TTC549 (cell line): ENCODE measurements around the gene CLCN2.
"Not testable (repeated sequence)": the region's sequence is repeated elsewhere in the genome, so short reads cannot be mapped to it uniquely, and the experiment has no call there.

Source experiments
- FAIRE-seq: peaks from 2 replicates; lab custom pipeline; 2012; peaks lifted over from hg19 to GRCh38; lab: Jason Lieb, UNC

Gene CLCN2

GRCh38 chr3:184345317-184346144, 15.9 kb downstream of the CLCN2 start:
- no peak for FAIRE-seq

DNA sequence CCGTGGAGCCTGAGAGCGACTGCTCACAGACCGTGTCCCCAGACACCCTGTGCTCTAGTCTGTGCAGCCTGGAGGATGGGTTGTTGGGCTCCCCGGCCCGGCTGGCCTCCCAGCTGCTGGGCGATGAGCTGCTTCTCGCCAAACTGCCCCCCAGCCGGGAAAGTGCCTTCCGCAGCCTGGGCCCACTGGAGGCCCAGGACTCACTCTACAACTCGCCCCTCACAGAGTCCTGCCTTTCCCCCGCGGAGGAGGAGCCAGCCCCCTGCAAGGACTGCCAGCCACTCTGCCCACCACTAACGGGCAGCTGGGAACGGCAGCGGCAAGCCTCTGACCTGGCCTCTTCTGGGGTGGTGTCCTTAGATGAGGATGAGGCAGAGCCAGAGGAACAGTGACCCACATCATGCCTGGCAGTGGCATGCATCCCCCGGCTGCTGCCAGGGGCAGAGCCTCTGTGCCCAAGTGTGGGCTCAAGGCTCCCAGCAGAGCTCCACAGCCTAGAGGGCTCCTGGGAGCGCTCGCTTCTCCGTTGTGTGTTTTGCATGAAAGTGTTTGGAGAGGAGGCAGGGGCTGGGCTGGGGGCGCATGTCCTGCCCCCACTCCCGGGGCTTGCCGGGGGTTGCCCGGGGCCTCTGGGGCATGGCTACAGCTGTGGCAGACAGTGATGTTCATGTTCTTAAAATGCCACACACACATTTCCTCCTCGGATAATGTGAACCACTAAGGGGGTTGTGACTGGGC, 16.7 kb downstream of the CLCN2 start:
- FAIRE-seq = no peak

DNA sequence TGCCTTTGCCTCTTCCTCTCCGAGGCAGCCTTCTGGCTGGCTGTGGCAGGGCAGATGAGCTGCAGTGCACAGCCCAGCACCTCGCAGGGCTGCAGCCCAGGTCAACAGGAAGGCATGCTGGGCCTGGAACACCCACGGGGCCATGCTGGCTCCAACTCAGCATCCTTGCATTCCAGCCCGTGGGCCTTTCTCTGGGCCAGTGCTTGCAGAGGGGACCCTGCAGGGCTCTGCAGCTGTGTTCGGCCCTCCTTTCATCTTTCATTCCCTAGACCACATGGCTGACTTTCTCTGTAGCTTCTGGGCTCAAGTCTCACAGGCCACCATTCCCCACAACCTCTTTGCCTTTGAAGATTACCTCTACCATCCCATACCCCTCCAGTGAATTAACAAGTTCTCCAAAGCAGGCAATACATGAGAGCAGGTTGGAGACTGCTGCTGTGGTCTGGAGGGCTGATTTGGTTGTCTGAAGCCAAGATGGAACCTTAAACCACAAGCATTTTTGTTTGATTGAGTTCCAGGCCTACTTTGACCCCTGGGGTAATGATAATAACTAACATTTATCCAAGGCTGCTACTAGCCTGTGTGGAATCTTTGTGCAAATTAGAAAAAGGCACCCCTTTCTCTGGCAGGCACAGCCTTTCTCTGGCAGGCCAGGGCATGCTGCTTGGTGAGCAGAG, 18.1 kb downstream of the CLCN2 start:
- no peak for FAIRE-seq

GRCh38 chr3:184341925-184342324, 19.5 kb downstream of the CLCN2 start:
- FAIRE-seq = no peak

DNA sequence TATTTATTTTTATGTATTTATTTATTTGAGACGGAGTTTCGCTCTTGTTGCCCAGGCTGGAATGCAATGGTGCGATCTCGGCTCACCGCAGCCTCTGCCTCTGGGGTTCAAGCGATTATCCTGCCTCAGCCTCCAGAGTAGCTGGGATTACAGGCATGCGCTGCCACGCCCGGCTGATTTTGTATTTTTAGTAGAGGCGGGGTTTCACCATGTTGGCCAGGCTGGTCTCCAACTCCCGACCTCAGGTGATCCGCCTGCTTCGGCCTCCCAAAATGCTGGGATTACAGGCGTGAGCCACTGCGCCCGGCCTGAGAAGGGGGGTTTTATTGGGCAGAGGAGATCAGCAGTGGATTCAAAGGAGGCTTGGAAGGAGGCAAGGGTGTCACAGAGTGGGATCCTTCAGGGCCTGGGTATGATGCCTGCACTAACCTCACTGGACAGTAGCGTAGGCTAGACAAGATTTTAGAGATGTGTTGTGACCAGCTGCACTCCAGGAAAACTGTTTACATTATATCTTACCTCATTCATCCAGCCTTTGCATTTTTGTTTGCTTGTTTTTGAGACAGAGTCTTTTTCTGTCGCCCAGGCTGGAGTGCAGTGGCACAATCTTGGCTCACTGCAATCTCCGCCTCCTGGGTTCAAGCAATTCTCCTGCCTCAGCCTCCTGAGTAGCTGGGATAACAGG, 21.8 kb downstream of the CLCN2 start:
- not testable (repeated sequence) for FAIRE-seq

GRCh38 chr3:184339001-184339400, 22.4 kb downstream of the CLCN2 start:
- no peak for FAIRE-seq

GRCh38 chr3:184338511-184338945, 22.9 kb downstream of the CLCN2 start:
- FAIRE-seq = no peak

GRCh38 chr3:184337981-184338380, 23.4 kb downstream of the CLCN2 start:
- FAIRE-seq = no peak

DNA sequence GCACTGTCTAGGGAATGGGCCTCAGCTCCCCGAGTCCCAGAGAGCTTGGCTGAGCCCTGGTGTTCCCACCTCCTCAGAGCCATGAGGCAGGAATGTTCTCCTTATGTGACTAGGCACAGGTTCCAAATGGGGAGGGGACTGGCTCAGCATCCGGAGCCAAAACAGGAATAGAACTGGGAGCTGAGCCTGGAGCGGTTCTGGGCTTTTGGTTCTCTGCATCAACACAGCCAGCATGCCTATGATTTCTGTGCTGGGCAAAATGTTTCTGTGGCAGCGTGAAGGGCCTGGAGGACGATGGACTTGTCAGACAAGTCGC, 24.0 kb downstream of the CLCN2 start, which contains the start of gene FAM131A:
TSS of gene FAM131A (plus strand) at position 202 of the 316 bp plus-strand sequence. CDS start at position 233, 31 bp downstream.
- FAIRE-seq = no peak

- no peak for FAIRE-seq
Measured at GRCh38 chr3:184336547-184337398, 24.6 kb downstream of the CLCN2 start.

- FAIRE-seq = no peak
Measured at GRCh38 chr3:184335661-184336546, 25.5 kb downstream of the CLCN2 start.

- FAIRE-seq = no peak
Measured at GRCh38 chr3:184335291-184335660, 26.1 kb downstream of the CLCN2 start.

DNA sequence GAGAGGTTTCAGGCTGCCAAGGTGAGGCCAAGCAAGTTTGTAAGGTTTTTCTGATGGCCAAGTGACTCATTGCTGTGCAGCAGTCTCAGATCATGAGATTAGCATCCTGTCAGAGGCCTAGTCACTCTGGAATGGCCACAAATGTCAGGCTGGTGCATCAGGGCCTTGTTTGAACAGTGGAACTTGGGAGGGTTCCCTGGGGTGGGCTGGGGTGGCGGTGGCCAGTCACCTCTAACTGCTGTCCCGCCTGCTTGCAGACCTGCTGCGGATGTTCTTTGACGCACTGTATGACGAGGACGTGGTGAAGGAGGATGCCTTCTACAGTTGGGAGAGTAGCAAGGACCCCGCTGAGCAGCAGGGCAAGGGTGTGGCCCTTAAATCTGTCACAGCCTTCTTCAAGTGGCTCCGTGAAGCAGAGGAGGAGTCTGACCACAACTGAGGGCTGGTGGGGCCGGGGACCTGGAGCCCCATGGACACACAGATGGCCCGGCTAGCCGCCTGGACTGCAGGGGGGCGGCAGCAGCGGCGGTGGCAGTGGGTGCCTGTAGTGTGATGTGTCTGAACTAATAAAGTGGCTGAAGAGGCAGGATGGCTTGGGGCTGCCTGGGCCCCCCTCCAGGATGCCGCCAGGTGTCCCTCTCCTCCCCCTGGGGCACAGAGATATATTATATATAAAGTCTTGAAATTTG, 26.8 kb downstream of the CLCN2 start:
- no peak for FAIRE-seq

DNA sequence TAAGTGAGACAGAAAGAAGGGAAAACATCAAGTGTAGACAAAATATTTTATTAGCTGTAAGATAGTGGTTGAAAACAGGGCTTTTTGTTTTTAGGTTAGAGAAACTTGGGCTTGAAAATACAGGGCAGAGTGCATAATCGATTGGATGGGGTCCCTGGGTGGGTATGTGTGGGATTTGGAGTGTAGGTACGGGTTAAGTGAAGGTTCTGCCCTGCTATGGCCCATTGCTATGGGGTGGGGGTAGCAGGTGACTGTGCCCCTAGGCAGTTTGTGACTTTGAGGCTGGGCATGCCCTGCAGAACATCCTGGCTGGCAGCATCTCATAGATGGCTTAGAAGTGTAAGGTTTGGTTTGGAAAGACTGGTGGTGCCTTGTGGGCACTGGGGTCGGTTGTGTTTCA, 27.7 kb downstream of the CLCN2 start:
- FAIRE-seq = no peak

DNA sequence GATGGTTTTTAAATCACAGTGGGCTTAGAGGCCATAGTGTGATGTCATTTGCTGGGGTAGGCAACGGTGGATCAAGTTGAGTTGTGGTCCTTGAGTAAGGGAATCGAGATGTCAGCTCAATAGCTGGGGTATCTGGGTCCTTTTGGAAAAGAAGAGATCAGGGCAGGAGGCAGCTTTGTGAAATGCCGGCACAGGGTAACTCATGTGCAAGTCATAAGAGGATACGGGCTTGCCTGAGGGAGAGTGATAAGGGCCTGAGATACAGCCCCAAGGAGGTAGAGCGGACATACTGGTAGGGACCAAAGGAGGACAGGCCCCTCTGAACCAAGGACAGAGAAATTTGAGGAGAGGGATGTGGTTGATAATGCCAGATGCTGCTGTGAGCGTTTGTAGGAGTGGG, 28.2 kb downstream of the CLCN2 start:
- no peak for FAIRE-seq

GRCh38 chr3:184332370-184333090, 28.9 kb downstream of the CLCN2 start:
- no peak for FAIRE-seq

DNA sequence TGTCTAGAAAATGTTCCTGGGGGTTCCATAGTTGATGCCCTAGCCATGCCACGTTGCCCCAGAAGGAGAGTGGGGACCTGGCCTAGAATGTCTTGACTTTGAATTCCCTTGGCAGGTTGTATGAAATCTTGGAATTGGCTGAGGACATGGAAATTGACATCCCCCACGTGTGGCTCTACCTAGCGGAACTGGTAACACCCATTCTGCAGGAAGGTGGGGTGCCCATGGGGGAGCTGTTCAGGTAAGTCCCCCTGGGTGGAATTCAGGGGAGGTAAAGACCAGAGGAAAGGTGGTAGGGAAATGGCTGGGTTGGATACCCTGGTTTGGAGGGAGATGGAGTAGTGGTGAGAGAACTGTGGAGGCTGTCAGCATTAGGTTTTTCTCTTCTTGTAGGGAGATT, 32.9 kb downstream of the CLCN2 start:
- FAIRE-seq = no peak

- FAIRE-seq = no peak
Measured at GRCh38 chr3:184327171-184327570, 34.2 kb downstream of the CLCN2 start.

GRCh38 chr3:184325715-184326369, 35.6 kb downstream of the CLCN2 start:
- FAIRE-seq = no peak
